GM23248 (cell line): ENCODE results near the gene SMIM44. TPM values are rescaled to one million over a fixed set of nuclear protein-coding genes. Genes with fewer than 3 reads are reported as not detected.

Source experiments
- DNase-seq: peaks from one replicate; pipeline ENCODE4 v3.0.0-alpha.2; 2015
- H2AFZ ChIP-seq: fragments of 200-600 bp; sonication (generic); 2 replicates; pipeline ENCODE4 v1.6.1; 2016; ENCODE audit warnings: antibody characterized with exemption
- H3F3A ChIP-seq: fragments of 200-600 bp; sonication (generic); 2 replicates; pipeline ENCODE4 v1.6.1; 2016; ENCODE audit warnings: mild to moderate bottlenecking, antibody characterized with exemption, mixed run types; ENCODE audit not compliant: insufficient read depth
- H3K27ac ChIP-seq: fragments of 200-600 bp; sonication (generic); 2 replicates; pipeline ENCODE4 v1.5.1; 2016; ENCODE audit warnings: mild to moderate bottlenecking
- H3K27me3 ChIP-seq: fragments of 200-600 bp; sonication (generic); replicated peaks from 2 replicates; pipeline ENCODE4 v1.6.1; 2016; ENCODE audit warnings: mild to moderate bottlenecking; ENCODE audit not compliant: insufficient read depth
- H3K36me3 ChIP-seq: fragments of 200-600 bp; sonication (generic); 2 replicates; pipeline ENCODE4 v1.6.1; 2016; ENCODE audit warnings: low read depth, mild to moderate bottlenecking
- H3K4me1 ChIP-seq: fragments of 200-600 bp; sonication (generic); 2 replicates; pipeline ENCODE4 v1.6.1; 2016; ENCODE audit warnings: mild to moderate bottlenecking; ENCODE audit not compliant: insufficient read depth
- H3K4me2 ChIP-seq: fragments of 200-600 bp; sonication (generic); one replicate; pipeline ENCODE4 v1.6.1; 2016; ENCODE audit warnings: mild to moderate bottlenecking; ENCODE audit not compliant: unreplicated experiment
- H3K4me3 ChIP-seq: fragments of 200-600 bp; sonication (generic); 2 replicates; pipeline ENCODE4 v1.5.1; 2016; ENCODE audit warnings: mild to moderate bottlenecking
- H3K79me2 ChIP-seq: fragments of 200-600 bp; sonication (generic); 2 replicates; pipeline ENCODE4 v1.6.1; 2016; ENCODE audit warnings: mild to moderate bottlenecking; ENCODE audit not compliant: insufficient read depth
- H3K9ac ChIP-seq: fragments of 200-600 bp; sonication (generic); 2 replicates; pipeline ENCODE4 v1.6.1; 2016; ENCODE audit warnings: mild to moderate bottlenecking
- H3K9me2 ChIP-seq: fragments of 200-600 bp; sonication (generic); 2 replicates; pipeline ENCODE4 v1.6.1; 2016; ENCODE audit warnings: mixed run types, mild to moderate bottlenecking, moderate library complexity; ENCODE audit not compliant: insufficient read depth
- H3K9me3 ChIP-seq: fragments of 200-600 bp; sonication (generic); one replicate; pipeline ENCODE4 v1.6.1; 2017; ENCODE audit warnings: low read depth
- H4K20me1 ChIP-seq: fragments of 200-600 bp; sonication (generic); 2 replicates; pipeline ENCODE4 v1.6.0; 2016; ENCODE audit not compliant: insufficient read depth
- EZH2 ChIP-seq: fragments of 200-600 bp; sonication (generic); IDR thresholded peaks from 2 replicates; pipeline ENCODE4 v1.6.1; 2018; ENCODE audit warnings: antibody characterized with exemption, mild to moderate bottlenecking; ENCODE audit not compliant: insufficient read depth, poor library complexity, severe bottlenecking
- EZH2phosphoT487 ChIP-seq: fragments of 200-600 bp; sonication (generic); IDR thresholded peaks from 2 replicates; pipeline ENCODE4 v1.6.1; 2018; ENCODE audit warnings: antibody characterized with exemption, moderate library complexity, mild to moderate bottlenecking, low read depth; ENCODE audit not compliant: insufficient read depth
- WGBS, 2 experiments: methylation state at CpG; one replicate each; pipeline ENCODE4 v1.1.6; 2015 to 2017; ENCODE audit warnings: low lambda C conversion rate in 2 of 2, low coverage in 1 of 2; ENCODE audit errors: missing lambda C conversion rate in 2 of 2; 5-methylcytosine and 5-hydroxymethylcytosine counted together
- in situ Hi-C: fragments of 300-500 bp; cut with MboI; formaldehyde crosslinking; loops from 2 replicates; pipeline ENCODE4 v1.15.0; 2020
- polyA plus RNA-seq: library from polyadenylated mRNA; unstranded; fragments of >200 nt; fragmentation: Nextera tagmentation; extraction: Ambion mirVana; gene quantifications from 2 replicates; pipeline ENCODE4 v1.2.1, GENCODE V29; 2016
- total RNA-seq: library from RNA; depleted of rRNA; stranded (reverse); fragments of >200 nt; shearing (Covaris generic); gene quantifications from 2 replicates; pipeline ENCODE4 v1.2.3, GENCODE V29; 2014

Gene SMIM44
- total and polyA plus RNA-seq, 2 experiments from 2014 or later: not detected

GRCh38 chr19:3500429-3501101 is 17.3 kb upstream of the SMIM44 start, which contains the start of gene DOHH:
TSS of gene DOHH (minus strand) at chr19:3500674. CDS start at chr19:3496814, 3,860 bp downstream.
- 0 out of 2 replicates have a peak, but pooled peaks cover under 1% of the 10 kb centered on the region for H3K36me3 ChIP-seq
- H3K9me2 ChIP-seq: no peaks in the 10 kb centered on the region
- no peaks in the 10 kb centered on the region for H3K4me1 ChIP-seq
- no peaks in the 10 kb centered on the region for H3K27me3 ChIP-seq
- peak within 1 kb of the TSS; percentile 83 for H3K4me2 ChIP-seq
- H4K20me1 ChIP-seq: no peaks in the 10 kb centered on the region
- no peaks in the 10 kb centered on the region for H3K9me3 ChIP-seq
- H3K27ac ChIP-seq: peak within 1 kb of the TSS; percentile 84
- in situ Hi-C loops: no loop called here
- no peaks in the 10 kb centered on the region for H3F3A ChIP-seq
- H3K9ac ChIP-seq: peak within 1 kb of the TSS; percentile 88
- H3K4me3 ChIP-seq: peak within 1 kb of the TSS; percentile 74
- WGBS, 2 experiments: 1% methylated on average over 52 of the region's 52 CpGs
- peak; percentile 97 for DNase-seq
- H2AFZ ChIP-seq: peak within 1 kb of the TSS; percentile 86
- no peak for TF ChIP-seq EZH2
- no peak for TF ChIP-seq EZH2phosphoT487
- H3K79me2 ChIP-seq: peaks cover 36% of the 10 kb centered on the region

GRCh38 chr19:3499738-3500428 is 16.6 kb upstream of the SMIM44 start:
- in situ Hi-C loops: no loop called here

GRCh38 chr19:3497757-3498520 is 14.7 kb upstream of the SMIM44 start:
- WGBS, 2 experiments: 92 to 93% methylated on average over 5 of the region's 5 CpGs
- Histone ChIP-seq H3K4me2 (no peak overlapping the region), H3K4me3 (no peak overlapping the region), H3K4me1 (no peaks in the 10 kb centered on the region), H3K9me2 (no peaks in the 10 kb centered on the region), H3K36me3 (0 out of 2 replicates have a peak, but pooled peaks cover 5% of the 10 kb centered on the region), H3K9me3 (no peaks in the 10 kb centered on the region), H4K20me1 (no peaks in the 10 kb centered on the region), H3K27me3 (no peaks in the 10 kb centered on the region), H2AFZ (no peak overlapping the region), H3K9ac (no peak overlapping the region), H3F3A (no peaks in the 10 kb centered on the region), H3K27ac (no peak overlapping the region), H3K79me2 (peaks cover 36% of the 10 kb centered on the region)
- DNase-seq: no peak
- TF ChIP-seq EZH2 (no peak), EZH2phosphoT487 (no peak)
- in situ Hi-C loops: no loop called here

More at GRCh38 chr19:3499738-3500428, 16.6 kb upstream of the SMIM44 start:
- peak; percentile 21 for DNase-seq
- peak overlapping the region; percentile 74 for H3K4me3 ChIP-seq
- peak overlapping the region; percentile 84 for H3K27ac ChIP-seq
- H3K9me2 ChIP-seq: no peaks in the 10 kb centered on the region
- TF ChIP-seq EZH2phosphoT487: no peak
- no peak for TF ChIP-seq EZH2
- 25 to 26% methylated on average over 18 of the region's 18 CpGs for WGBS, 2 experiments
- H3K4me1 ChIP-seq: no peaks in the 10 kb centered on the region
- peak overlapping the region; percentile 88 for H3K9ac ChIP-seq
- no peaks in the 10 kb centered on the region for H3F3A ChIP-seq
- no peaks in the 10 kb centered on the region for H3K9me3 ChIP-seq
- no peaks in the 10 kb centered on the region for H4K20me1 ChIP-seq
- H3K4me2 ChIP-seq: peak overlapping the region; percentile 83
- H3K79me2 ChIP-seq: peaks cover 36% of the 10 kb centered on the region
- H3K36me3 ChIP-seq: 0 out of 2 replicates have a peak, but pooled peaks cover 5% of the 10 kb centered on the region
- no peaks in the 10 kb centered on the region for H3K27me3 ChIP-seq
- peak overlapping the region; percentile 86 for H2AFZ ChIP-seq
